Activated effector memory CD4-positive, alpha-beta T cell treated with Interleukin-2 at 50 U/mL for 16 hours (primary cell): ENCODE measurements around the gene OXGR1.

ENCODE experiments used
- DNase-seq: peaks from one replicate; pipeline ENCODE4 v3.0.0-alpha.2; 2020

Gene OXGR1

GRCh38 chr13:96958286-96958891 is 35.9 kb downstream of the OXGR1 start:
- no peak for DNase-seq

GRCh38 chr13:96952595-96952994 is 41.7 kb downstream of the OXGR1 start:
- DNase-seq: no peak

GRCh38 chr13:96948127-96948526 is 46.1 kb downstream of the OXGR1 start:
- no peak for DNase-seq

GRCh38 chr13:96947343-96947910 is 46.8 kb downstream of the OXGR1 start:
- DNase-seq: no peak

- DNase-seq: no peak
Measured at GRCh38 chr13:96946709-96947311, 47.5 kb downstream of the OXGR1 start.

- no peak for DNase-seq
Measured at GRCh38 chr13:96940961-96941360, 53.3 kb downstream of the OXGR1 start.

GRCh38 chr13:96935901-96936300 is 58.4 kb downstream of the OXGR1 start:
- DNase-seq: no peak
